IgD-negative memory B cell (primary cell): ENCODE data around the gene SHMT1. TPM values are rescaled to one million over a fixed set of nuclear protein-coding genes. Genes with fewer than 3 reads are reported as not detected.
"Not testable (repeated sequence)": the region's sequence is repeated elsewhere in the genome, so short reads cannot be mapped to it uniquely, and the experiment has no call there.

Source experiments
- H3K27ac Mint-ChIP-seq, 3 donors: one replicate each; pipeline ENCODE4 v1.8.0; 2020 to 2022; ENCODE audit warnings: mild to moderate bottlenecking in 3 of 3, mixed read lengths in 3 of 3, moderate library complexity in 1 of 3
- H3K27me3 Mint-ChIP-seq: one replicate; pipeline ENCODE4 v1.8.0; 2021; ENCODE audit warnings: mixed read lengths
- H3K36me3 Mint-ChIP-seq: one replicate; pipeline ENCODE4 v1.8.0; 2020; ENCODE audit warnings: mild to moderate bottlenecking, mixed read lengths
- H3K4me1 Mint-ChIP-seq, 3 donors: one replicate each; pipeline ENCODE4 v1.8.0; 2020 to 2022; ENCODE audit warnings: mixed read lengths in 3 of 3, mild to moderate bottlenecking in 1 of 3
- H3K4me3 Mint-ChIP-seq, 4 donors: one replicate each; pipeline ENCODE4 v1.8.0; 2020 to 2022; ENCODE audit warnings: mild to moderate bottlenecking in 4 of 4, mixed read lengths in 4 of 4, moderate library complexity in 3 of 4
- H3K9me3 Mint-ChIP-seq, 3 donors: one replicate each; pipeline ENCODE4 v1.8.0; 2020 to 2021; ENCODE audit warnings: mixed read lengths in 3 of 3, mild to moderate bottlenecking in 1 of 3
- polyA plus RNA-seq: library from polyadenylated mRNA; unstranded; fragments of 300-500 nt; fragmentation: Illumina TruSeq; gene quantifications from one replicate; pipeline ENCODE4 v1.2.3, GENCODE V29; 2021

Gene SHMT1
- 18.9 TPM for polyA plus RNA-seq

- Mint-ChIP-seq H3K27ac (peak within 1 kb of the TSS; percentile 70 to 89 (median 74)), H3K36me3 (no peaks in the 10 kb centered on the region), H3K27me3 (peaks cover 2% of the 10 kb centered on the region), H3K4me3 (peak within 1 kb of the TSS; percentile 89 to 98 (median 94)), H3K9me3 (no peaks in the 10 kb centered on the region), H3K4me1 (peaks cover 8 to 19% (median 17%) of the 10 kb centered on the region in 3 donors)
Observed at GRCh38 chr17:18363101-18364049, at the start of gene SHMT1. SHMT1 (minus strand) TSS chr17:18363550; CDS start chr17:18355981, 7,569 bp downstream.

- not testable (repeated sequence) for H3K36me3 Mint-ChIP-seq, H3K9me3 Mint-ChIP-seq, H3K27me3 Mint-ChIP-seq, H3K27ac Mint-ChIP-seq, H3K4me3 Mint-ChIP-seq, H3K4me1 Mint-ChIP-seq
Observed at GRCh38 chr17:18412001-18412538, 48.7 kb upstream of the SHMT1 start.

- not testable (repeated sequence) for H3K27me3 Mint-ChIP-seq, H3K36me3 Mint-ChIP-seq, H3K9me3 Mint-ChIP-seq, H3K4me1 Mint-ChIP-seq
- Mint-ChIP-seq H3K27ac (peak overlapping the region in 2 of 3 donors; percentile 67 to 89), H3K4me3 (peak overlapping the region; percentile 79 to 95 (median 89))
Observed at GRCh38 chr17:18411377-18411864, 48.1 kb upstream of the SHMT1 start.

GRCh38 chr17:18410736-18411135 lies 47.4 kb upstream of the SHMT1 start:
- H3K27ac Mint-ChIP-seq, H3K9me3 Mint-ChIP-seq, H3K27me3 Mint-ChIP-seq, H3K4me1 Mint-ChIP-seq, H3K36me3 Mint-ChIP-seq: not testable (repeated sequence)
- H3K4me3 Mint-ChIP-seq: peak overlapping the region in 3 of 4 donors; percentile 70 to 95 (median 72)

- H3K36me3 Mint-ChIP-seq, H3K4me1 Mint-ChIP-seq, H3K9me3 Mint-ChIP-seq, H3K27me3 Mint-ChIP-seq, H3K27ac Mint-ChIP-seq: not testable (repeated sequence)
- peak overlapping the region in 1 of 4 donors; percentile 49 for H3K4me3 Mint-ChIP-seq
Observed at GRCh38 chr17:18409321-18409720, 46.0 kb upstream of the SHMT1 start.

GRCh38 chr17:18408906-18409305 lies 45.6 kb upstream of the SHMT1 start:
- not testable (repeated sequence) for H3K36me3 Mint-ChIP-seq, H3K4me1 Mint-ChIP-seq, H3K9me3 Mint-ChIP-seq, H3K27me3 Mint-ChIP-seq, H3K27ac Mint-ChIP-seq
- H3K4me3 Mint-ChIP-seq: peak overlapping the region in 1 of 4 donors; percentile 49

GRCh38 chr17:18403604-18404003 lies 40.3 kb upstream of the SHMT1 start:
- H3K4me3 Mint-ChIP-seq, H3K36me3 Mint-ChIP-seq, H3K27ac Mint-ChIP-seq, H3K4me1 Mint-ChIP-seq, H3K27me3 Mint-ChIP-seq, H3K9me3 Mint-ChIP-seq: not testable (repeated sequence)

GRCh38 chr17:18403166-18403565 lies 39.8 kb upstream of the SHMT1 start:
- H3K27ac Mint-ChIP-seq, H3K36me3 Mint-ChIP-seq, H3K9me3 Mint-ChIP-seq, H3K27me3 Mint-ChIP-seq, H3K4me1 Mint-ChIP-seq, H3K4me3 Mint-ChIP-seq: not testable (repeated sequence)

GRCh38 chr17:18401872-18402590 lies 38.7 kb upstream of the SHMT1 start:
- not testable (repeated sequence) for H3K27ac Mint-ChIP-seq, H3K4me1 Mint-ChIP-seq, H3K9me3 Mint-ChIP-seq, H3K4me3 Mint-ChIP-seq, H3K27me3 Mint-ChIP-seq, H3K36me3 Mint-ChIP-seq

- peak overlapping the region in 1 of 4 donors; percentile 27 for H3K4me3 Mint-ChIP-seq
- not testable (repeated sequence) for H3K4me1 Mint-ChIP-seq, H3K27me3 Mint-ChIP-seq, H3K36me3 Mint-ChIP-seq, H3K27ac Mint-ChIP-seq, H3K9me3 Mint-ChIP-seq
Observed at GRCh38 chr17:18388728-18389127, 25.4 kb upstream of the SHMT1 start.

- not testable (repeated sequence) for H3K4me1 Mint-ChIP-seq, H3K36me3 Mint-ChIP-seq, H3K27ac Mint-ChIP-seq
Observed at GRCh38 chr17:18388266-18388665, 24.9 kb upstream of the SHMT1 start.

GRCh38 chr17:18387583-18387982 lies 24.2 kb upstream of the SHMT1 start:
- H3K4me1 Mint-ChIP-seq, H3K27ac Mint-ChIP-seq, H3K4me3 Mint-ChIP-seq, H3K27me3 Mint-ChIP-seq, H3K9me3 Mint-ChIP-seq, H3K36me3 Mint-ChIP-seq: not testable (repeated sequence)

More at GRCh38 chr17:18388266-18388665, 24.9 kb upstream of the SHMT1 start:
- H3K27me3 Mint-ChIP-seq, H3K4me3 Mint-ChIP-seq, H3K9me3 Mint-ChIP-seq: not testable (repeated sequence)

GRCh38 chr17:18384271-18384670 lies 20.9 kb upstream of the SHMT1 start:
- not testable (repeated sequence) for H3K27ac Mint-ChIP-seq, H3K36me3 Mint-ChIP-seq, H3K4me3 Mint-ChIP-seq, H3K4me1 Mint-ChIP-seq, H3K9me3 Mint-ChIP-seq
- peaks cover 19% of the 10 kb centered on the region for H3K27me3 Mint-ChIP-seq

GRCh38 chr17:18383079-18383481 lies 19.7 kb upstream of the SHMT1 start:
- H3K4me3 Mint-ChIP-seq: peak overlapping the region in 1 of 4 donors; percentile 33

GRCh38 chr17:18382441-18383078 lies 19.2 kb upstream of the SHMT1 start:
- peaks cover 0 to 2% (median 0%) of the 10 kb centered on the region in 3 donors for H3K9me3 Mint-ChIP-seq
- H3K4me1 Mint-ChIP-seq: peaks cover 2 to 5% (median 3%) of the 10 kb centered on the region in 3 donors
- H3K27ac Mint-ChIP-seq: no peak overlapping the region
- peaks cover 2% of the 10 kb centered on the region for H3K36me3 Mint-ChIP-seq
- peaks cover 19% of the 10 kb centered on the region for H3K27me3 Mint-ChIP-seq
- H3K4me3 Mint-ChIP-seq: peak overlapping the region in 1 of 4 donors; percentile 33

More at GRCh38 chr17:18383079-18383481, 19.7 kb upstream of the SHMT1 start:
- H3K36me3 Mint-ChIP-seq, H3K4me1 Mint-ChIP-seq, H3K27ac Mint-ChIP-seq, H3K9me3 Mint-ChIP-seq: not testable (repeated sequence)
- H3K27me3 Mint-ChIP-seq: peaks cover 19% of the 10 kb centered on the region
